HG02885 (cell line): ENCODE data around the gene ZNF76.
"Not testable (repeated sequence)": the region's sequence is repeated elsewhere in the genome, so short reads cannot be mapped to it uniquely, and the experiment has no call there.

Experiments used
- ATAC-seq: cut with Tn5 transposase; IDR thresholded peaks from one replicate; pipeline ENCODE4 v1.9.1; 2021; ENCODE audit warnings: mild to moderate bottlenecking; ENCODE audit not compliant: unreplicated experiment, poor library complexity

The ZNF76 gene

GRCh38 chr6:35319346-35320030 lies 60.0 kb downstream of the ZNF76 start:
- ATAC-seq: no peak

- ATAC-seq: no peak
Measured at GRCh38 chr6:35320031-35320410, 60.5 kb downstream of the ZNF76 start.

- no peak for ATAC-seq
Measured at GRCh38 chr6:35321091-35321490, 61.6 kb downstream of the ZNF76 start.

- ATAC-seq: no peak
Measured at GRCh38 chr6:35327349-35328027, 68.0 kb downstream of the ZNF76 start.

- ATAC-seq: no peak
Measured at GRCh38 chr6:35328108-35328723, 68.7 kb downstream of the ZNF76 start.

- not testable (repeated sequence) for ATAC-seq
Measured at GRCh38 chr6:35328965-35329364, 69.4 kb downstream of the ZNF76 start.

- no peak for ATAC-seq
Measured at GRCh38 chr6:35330541-35331119, 71.1 kb downstream of the ZNF76 start.

GRCh38 chr6:35332074-35332887 lies 72.7 kb downstream of the ZNF76 start:
- not testable (repeated sequence) for ATAC-seq

- no peak for ATAC-seq
Measured at GRCh38 chr6:35341557-35341956, 82.0 kb downstream of the ZNF76 start.

GRCh38 chr6:35342258-35343091 lies 82.9 kb downstream of the ZNF76 start, which contains the start of gene PPARD:
PPARD (plus strand) TSS chr6:35342558; CDS start chr6:35411088, 68,530 bp downstream.
- ATAC-seq: peak; percentile 97

GRCh38 chr6:35343092-35343834 lies 83.7 kb downstream of the ZNF76 start:
- ATAC-seq: no peak

- no peak for ATAC-seq
Measured at GRCh38 chr6:35343835-35344550, 84.5 kb downstream of the ZNF76 start.
